CD14-positive monocyte (primary cell): ENCODE data around the gene LAMB4. TPM values are rescaled to one million over a fixed set of nuclear protein-coding genes. Genes with fewer than 3 reads are reported as not detected.

ENCODE experiments used
- DNase-seq, 3 donors: peaks; one replicate each; pipeline ENCODE4 v3.0.0-alpha.2; 2011 to 2022
- H2AFZ ChIP-seq: 2 replicates; pipeline ENCODE4 v1.6.0; 2012; ENCODE audit warnings: mild to moderate bottlenecking, low read depth, low read length, inconsistent platforms; ENCODE audit not compliant: insufficient read depth, poor library complexity, severe bottlenecking
- H3K27ac ChIP-seq, 2 donors: 1 replicate in 1 of 2; 2 replicates in 1 of 2; pipeline ENCODE4 v1.5.1; 2012 to 2013; ENCODE audit warnings: low read length in 2 of 2, control low read depth in 1 of 2, inconsistent platforms in 1 of 2, low read depth in 1 of 2, mild to moderate bottlenecking in 1 of 2
- H3K27me3 ChIP-seq, 2 donors: one replicate each; pipeline versions ENCODE4 v1.6.0 to v1.6.1; 2011 to 2013; ENCODE audit warnings: low read length in 2 of 2; ENCODE audit not compliant: control insufficient read depth in 2 of 2, insufficient read depth in 2 of 2
- H3K36me3 ChIP-seq, 2 donors: replicated peaks in 1 of 2; 1 replicate in 1 of 2; 2 replicates in 1 of 2; pipeline versions ENCODE4 v1.5.1 to v1.6.1; 2012 to 2013; ENCODE audit warnings: low read length in 2 of 2, control low read depth in 1 of 2, inconsistent platforms in 1 of 2, mild to moderate bottlenecking in 1 of 2; ENCODE audit not compliant: insufficient read depth in 2 of 2, control insufficient read depth in 1 of 2
- H3K4me1 ChIP-seq, 2 donors: 1 replicate in 1 of 2; 2 replicates in 1 of 2; pipeline versions ENCODE4 v1.5.1 to v1.6.1; 2012 to 2013; ENCODE audit warnings: low read length in 2 of 2, control low read depth in 1 of 2, inconsistent platforms in 1 of 2, mild to moderate bottlenecking in 1 of 2, moderate library complexity in 1 of 2; ENCODE audit not compliant: insufficient read depth in 2 of 2, control insufficient read depth in 1 of 2
- H3K4me2 ChIP-seq: replicated peaks from 2 replicates; pipeline ENCODE3; 2012; ENCODE audit warnings: low read length, moderate library complexity, mild to moderate bottlenecking; ENCODE audit not compliant: poor library complexity, severe bottlenecking; ENCODE audit errors: extremely low read depth
- H3K4me3 ChIP-seq, 3 experiments: fragments of 200-600 bp in 1 of 3; sonication (generic) in 1 of 3; replicated peaks in 1 of 3; 1 replicate in 2 of 3; 2 replicates in 1 of 3; pipeline ENCODE4 v1.5.1; 2011 to 2013; ENCODE audit warnings: low read length in 3 of 3, mild to moderate bottlenecking in 3 of 3, control low read depth in 2 of 3, low read depth in 2 of 3, inconsistent platforms in 1 of 3, moderate library complexity in 1 of 3
- H3K79me2 ChIP-seq: 2 replicates; pipeline ENCODE4 v1.6.0; 2012; ENCODE audit warnings: mild to moderate bottlenecking, control low read depth, inconsistent platforms, low read length, moderate library complexity; ENCODE audit not compliant: insufficient read depth
- H3K9ac ChIP-seq: 2 replicates; pipeline ENCODE4 v1.6.0; 2017; ENCODE audit warnings: low read length, mild to moderate bottlenecking; ENCODE audit not compliant: insufficient read depth, poor library complexity, severe bottlenecking
- H3K9me3 ChIP-seq, 2 donors: replicated peaks in 1 of 2; 1 replicate in 1 of 2; 2 replicates in 1 of 2; pipeline versions ENCODE4 v1.5.1 to v1.6.1; 2012 to 2013; ENCODE audit warnings: low read length in 2 of 2, control low read depth in 1 of 2; ENCODE audit not compliant: control insufficient read depth in 1 of 2, insufficient read depth in 1 of 2
- H4K20me1 ChIP-seq: 2 replicates; pipeline ENCODE4 v1.6.0; 2012; ENCODE audit warnings: mild to moderate bottlenecking, low read length, control low read depth, moderate library complexity; ENCODE audit not compliant: insufficient read depth
- H3K27ac Mint-ChIP-seq, 7 donors: one replicate each; pipeline ENCODE4 v1.8.0; 2020; ENCODE audit warnings: mild to moderate bottlenecking in 7 of 7, mixed read lengths in 7 of 7, moderate library complexity in 6 of 7, inconsistent platforms in 2 of 7
- H3K27me3 Mint-ChIP-seq, 3 donors: one replicate each; pipeline ENCODE4 v1.8.0; 2021 to 2022; ENCODE audit warnings: low read depth in 3 of 3, mild to moderate bottlenecking in 3 of 3, mixed read lengths in 3 of 3, moderate library complexity in 3 of 3, inconsistent platforms in 1 of 3
- H3K36me3 Mint-ChIP-seq, 2 donors: one replicate each; pipeline ENCODE4 v1.8.0; 2020; ENCODE audit warnings: mixed read lengths in 2 of 2, inconsistent platforms in 1 of 2, mild to moderate bottlenecking in 1 of 2
- H3K4me1 Mint-ChIP-seq: one replicate; pipeline ENCODE4 v1.8.0; 2020; ENCODE audit warnings: mild to moderate bottlenecking, mixed read lengths
- H3K4me3 Mint-ChIP-seq, 2 donors: one replicate each; pipeline ENCODE4 v1.8.0; 2020; ENCODE audit warnings: mild to moderate bottlenecking in 2 of 2, mixed read lengths in 2 of 2, moderate library complexity in 1 of 2
- H3K9me3 Mint-ChIP-seq, 7 donors: one replicate each; pipeline ENCODE4 v1.8.0; 2020 to 2022; ENCODE audit warnings: mixed read lengths in 7 of 7, mild to moderate bottlenecking in 6 of 7, moderate library complexity in 6 of 7, inconsistent platforms in 2 of 7
- CTCF ChIP-seq: fragments of 200-600 bp; IDR thresholded peaks from one replicate; pipeline ENCODE4 v1.8.0; 2022; ENCODE audit warnings: antibody characterized with exemption, mild to moderate bottlenecking
- WGBS: methylation state at CpG from one replicate; pipeline ENCODE4 v1.1.5; 2013; ENCODE audit warnings: missing lambda C conversion rate; ENCODE audit not compliant: insufficient coverage; 5-methylcytosine and 5-hydroxymethylcytosine counted together
- intact Hi-C, 2 donors: fragments of 100-400 bp; cut with micrococcal nuclease; formaldehyde crosslinking; loops; one replicate each; pipeline versions ENCODE4 v1.15.0 to v1.15.1; 2023
- polyA plus RNA-seq, 3 donors: library from polyadenylated mRNA; depleted of rRNA in 1 of 3; unstranded in 2 of 3; stranded (reverse) in 1 of 3; fragments of 300-500 nt in 2 of 3; fragments of >200 nt in 1 of 3; fragmentation: Illumina TruSeq in 2 of 3; gene quantifications; 1 replicate in 2 of 3; 2 replicates in 1 of 3; pipeline ENCODE4 v1.2.3, GENCODE V29; 2012 to 2021

LAMB4 gene
- polyA plus RNA-seq, 3 donors = not detected

GRCh38 chr7:108093341-108093740 is 36.8 kb downstream of the LAMB4 start:
- no peak overlapping the region for H3K27ac Mint-ChIP-seq
- Histone ChIP-seq H3K36me3 (no peaks in the 10 kb centered on the region), H2AFZ (no peak overlapping the region), H3K27ac (no peak overlapping the region), H3K27me3 (no peaks in the 10 kb centered on the region), H3K4me2 (no peak overlapping the region), H3K4me3 (no peak overlapping the region), H3K9me3 (no peaks in the 10 kb centered on the region), H3K9ac (no peak overlapping the region), H4K20me1 (no peaks in the 10 kb centered on the region), H3K4me1 (no peaks in the 10 kb centered on the region), H3K79me2 (no peaks in the 10 kb centered on the region)
- DNase-seq = no peak
- no peak overlapping the region for H3K4me3 Mint-ChIP-seq
- H3K9me3 Mint-ChIP-seq = peaks cover 0 to 1% (median 0%) of the 10 kb centered on the region in 7 donors
- no peak for TF ChIP-seq CTCF
- H3K4me1 Mint-ChIP-seq = no peaks in the 10 kb centered on the region
- intact Hi-C loops = no loop called here
- no CpG with 5 or more reads among the region's 4 CpGs for WGBS
- peaks cover 6 to 7% (median 6%) of the 10 kb centered on the region in 3 donors for H3K27me3 Mint-ChIP-seq
- H3K36me3 Mint-ChIP-seq = no peaks in the 10 kb centered on the region

GRCh38 chr7:108091461-108091831 is 38.7 kb downstream of the LAMB4 start:
- peaks cover 2 to 6% (median 5%) of the 10 kb centered on the region in 3 donors for H3K27me3 Mint-ChIP-seq
- no peak for DNase-seq
- H3K4me1 ChIP-seq = no peaks in the 10 kb centered on the region
- no peaks in the 10 kb centered on the region for H3K9me3 ChIP-seq
- no peak overlapping the region for H3K4me2 ChIP-seq
- H3K27me3 ChIP-seq = no peaks in the 10 kb centered on the region
- H3K4me1 Mint-ChIP-seq = no peaks in the 10 kb centered on the region
- no peak overlapping the region for H3K4me3 ChIP-seq
- H3K27ac ChIP-seq = no peak overlapping the region
- no peak overlapping the region for H3K27ac Mint-ChIP-seq
- WGBS = 90% methylated on average over 4 of the region's 7 CpGs
- no peaks in the 10 kb centered on the region for H3K79me2 ChIP-seq
- no peak overlapping the region for H3K9ac ChIP-seq
- no peaks in the 10 kb centered on the region for H4K20me1 ChIP-seq
- H2AFZ ChIP-seq = no peak overlapping the region
- intact Hi-C loops = no loop called here
- TF ChIP-seq CTCF = no peak
- H3K36me3 ChIP-seq = no peaks in the 10 kb centered on the region
- no peak overlapping the region for H3K4me3 Mint-ChIP-seq
- H3K9me3 Mint-ChIP-seq = peaks cover 0 to 3% (median 0%) of the 10 kb centered on the region in 7 donors
- no peaks in the 10 kb centered on the region for H3K36me3 Mint-ChIP-seq
